H1 (cell line): ENCODE data around the gene CLEC19A. TPM values are rescaled to one million over a fixed set of nuclear protein-coding genes. Genes with fewer than 3 reads are reported as not detected.

Experiments used
- CTCF ChIA-PET: fragments of 300-600 bp; sonication (Branson Sonifier 250); formaldehyde crosslinking; loops from one replicate; lab custom pipeline; 2021; ENCODE audit not compliant: partially characterized antibody; lab: Charles Lee
- POLR2A ChIA-PET: fragments of 300-600 bp; sonication (Branson Sonifier 250); formaldehyde crosslinking; loops from one replicate; lab custom pipeline; 2021; ENCODE audit warnings: inconsistent platforms; ENCODE audit not compliant: partially characterized antibody; lab: Charles Lee
- DNase-seq, 2 experiments: peaks; one replicate each; pipeline versions ENCODE4 v3.0.0 to v3.0.0-alpha.2; 2010 to 2022; ENCODE audit warnings: low spot score in 2 of 2, low read depth in 1 of 2, mixed read lengths in 1 of 2
- FAIRE-seq: peaks from 2 replicates; lab custom pipeline; 2011; peaks lifted over from hg19 to GRCh38; lab: Jason Lieb, UNC
- H2AFZ ChIP-seq: 2 replicates; pipeline ENCODE4 v1.8.1; 2012; ENCODE audit warnings: low read length, inconsistent platforms
- H2AK5ac ChIP-seq: 2 replicates; pipeline ENCODE4 v1.6.1; 2013; ENCODE audit warnings: low read depth, low read length
- H2BK120ac ChIP-seq: replicated peaks from 2 replicates; pipeline ENCODE3; 2013; ENCODE audit warnings: low read depth, low read length, inconsistent platforms
- H2BK12ac ChIP-seq: 2 replicates; pipeline ENCODE4 v1.6.1; 2013; ENCODE audit warnings: low read depth, low read length
- H2BK15ac ChIP-seq: 2 replicates; pipeline ENCODE4 v1.6.1; 2013; ENCODE audit warnings: low read length
- H2BK20ac ChIP-seq: 2 replicates; pipeline ENCODE4 v1.6.1; 2013; ENCODE audit warnings: low read length
- H2BK5ac ChIP-seq: 2 replicates; pipeline ENCODE4 v1.6.1; 2013; ENCODE audit warnings: low read depth, low read length
- H3K14ac ChIP-seq: 2 replicates; pipeline ENCODE4 v1.6.1; 2013; ENCODE audit warnings: inconsistent platforms; ENCODE audit not compliant: insufficient read length
- H3K18ac ChIP-seq: 2 replicates; pipeline ENCODE4 v1.6.1; 2013; ENCODE audit warnings: low read length; ENCODE audit errors: extremely low read depth
- H3K23ac ChIP-seq: 2 replicates; pipeline ENCODE4 v1.6.1; 2013; ENCODE audit warnings: inconsistent platforms; ENCODE audit not compliant: insufficient read length
- H3K23me2 ChIP-seq: 2 replicates; pipeline ENCODE4 v1.6.1; 2013; ENCODE audit warnings: low read depth, low read length
- H3K27ac ChIP-seq: 2 replicates; pipeline ENCODE4 v1.6.1; 2011; ENCODE audit warnings: low read depth, low read length, inconsistent platforms
- H3K27me3 ChIP-seq, 4 experiments: replicated peaks in 1 of 4; 1 replicate in 1 of 4; 2 replicates in 3 of 4; pipeline versions ENCODE4 v1.6.1 to v1.8.1; 2011 to 2013; ENCODE audit warnings: low read length in 3 of 4, mild to moderate bottlenecking in 3 of 4, inconsistent platforms in 2 of 4, mixed read lengths in 2 of 4, moderate library complexity in 1 of 4; ENCODE audit not compliant: control insufficient read depth in 3 of 4, insufficient read depth in 3 of 4; ENCODE audit errors: extremely low read depth in 1 of 4
- H3K36me3 ChIP-seq, 4 experiments: 2 replicates each; pipeline versions ENCODE4 v1.6.1 to v1.8.1; 2011 to 2013; ENCODE audit warnings: mild to moderate bottlenecking in 4 of 4, low read length in 3 of 4, moderate library complexity in 2 of 4, control low read depth in 1 of 4, inconsistent platforms in 1 of 4; ENCODE audit not compliant: insufficient read depth in 4 of 4, control insufficient read depth in 2 of 4
- H3K4ac ChIP-seq: replicated peaks from 2 replicates; pipeline ENCODE3; 2013; ENCODE audit warnings: low read length, low read depth, mixed read lengths, inconsistent platforms; ENCODE audit not compliant: insufficient read length
- H3K4me1 ChIP-seq, 4 experiments: replicated peaks in 1 of 4; 1 replicate in 1 of 4; 2 replicates in 3 of 4; pipeline versions ENCODE4 v1.6.1 to v1.8.1; 2011 to 2013; ENCODE audit warnings: low read length in 3 of 4, inconsistent platforms in 2 of 4, mixed read lengths in 1 of 4; ENCODE audit not compliant: insufficient read depth in 4 of 4, control insufficient read depth in 3 of 4
- H3K4me2 ChIP-seq, 2 experiments: 2 replicates each; pipeline versions ENCODE4 v1.6.1 to v1.8.1; 2011 to 2013; ENCODE audit warnings: low read depth in 2 of 2, low read length in 2 of 2, control low read depth in 1 of 2, inconsistent platforms in 1 of 2, mild to moderate bottlenecking in 1 of 2; ENCODE audit not compliant: insufficient read depth in 1 of 2
- H3K4me3 ChIP-seq, 4 experiments: fragments of 200-600, 300-600 bp in 1 of 4; sonication (generic), shearing (Covaris generic), sonication (Bioruptor Twin) in 1 of 4; 2 replicates each; pipeline versions ENCODE4 v1.5.1 to v1.8.1; 2011 to 2016; ENCODE audit warnings: low read length in 4 of 4, low read depth in 3 of 4, control low read depth in 2 of 4, inconsistent platforms in 2 of 4, mild to moderate bottlenecking in 2 of 4, mixed read lengths in 1 of 4, moderate library complexity in 1 of 4; ENCODE audit not compliant: insufficient read depth in 2 of 4; ENCODE audit errors: extremely low read depth in 1 of 4
- H3K56ac ChIP-seq: replicated peaks from 2 replicates; pipeline ENCODE3; 2013; ENCODE audit warnings: low read depth, mild to moderate bottlenecking, mixed read lengths, low read length, inconsistent platforms; ENCODE audit not compliant: insufficient read length
- H3K79me1 ChIP-seq: 2 replicates; pipeline ENCODE4 v1.6.1; 2013; ENCODE audit warnings: low read depth, low read length, control low read depth
- H3K79me2 ChIP-seq, 2 experiments: 2 replicates each; pipeline versions ENCODE4 v1.6.1 to v1.8.1; 2012 to 2013; ENCODE audit warnings: low read length in 2 of 2, mild to moderate bottlenecking in 2 of 2, inconsistent platforms in 1 of 2; ENCODE audit not compliant: insufficient read depth in 2 of 2, control insufficient read depth in 1 of 2
- H3K9ac ChIP-seq, 4 experiments: replicated peaks in 1 of 4; 1 replicate in 1 of 4; 2 replicates in 3 of 4; pipeline versions ENCODE4 v1.6.1 to v1.8.1; 2011 to 2013; ENCODE audit warnings: low read depth in 3 of 4, low read length in 3 of 4, control low read depth in 2 of 4, mild to moderate bottlenecking in 2 of 4, moderate library complexity in 2 of 4, inconsistent platforms in 1 of 4; ENCODE audit errors: extremely low read depth in 1 of 4
- H3K9me3 ChIP-seq, 2 experiments: 2 replicates each; pipeline versions ENCODE4 v1.6.1 to v1.8.1; 2012 to 2013; ENCODE audit warnings: mild to moderate bottlenecking in 2 of 2, moderate library complexity in 2 of 2, control low read depth in 1 of 2, inconsistent platforms in 1 of 2, low read depth in 1 of 2, low read length in 1 of 2, mixed read lengths in 1 of 2; ENCODE audit not compliant: insufficient read depth in 2 of 2
- H4K20me1 ChIP-seq, 2 experiments: replicated peaks in 1 of 2; 2 replicates each; pipeline versions ENCODE3 to v1.8.1; 2011 to 2013; ENCODE audit warnings: inconsistent platforms in 2 of 2, low read length in 2 of 2, mild to moderate bottlenecking in 1 of 2; ENCODE audit not compliant: insufficient read depth in 2 of 2, control insufficient read depth in 1 of 2
- H4K5ac ChIP-seq: 2 replicates; pipeline ENCODE4 v1.6.1; 2013; ENCODE audit warnings: low read length, low read depth, mixed read lengths, inconsistent platforms; ENCODE audit not compliant: insufficient read length
- H4K8ac ChIP-seq: 2 replicates; pipeline ENCODE4 v1.8.0; 2013; ENCODE audit warnings: mild to moderate bottlenecking, moderate library complexity, low read length, inconsistent platforms; ENCODE audit not compliant: insufficient read depth; ENCODE audit errors: extremely low read depth
- H4K91ac ChIP-seq: replicated peaks from 2 replicates; pipeline ENCODE3; 2013; ENCODE audit warnings: low read length, mixed read lengths, inconsistent platforms; ENCODE audit not compliant: insufficient read length
- BACH1 ChIP-seq: IDR thresholded peaks from 2 replicates; pipeline ENCODE4 v1.6.1; 2012; ENCODE audit warnings: low read length, improper control_type of control experiment
- CTBP2 ChIP-seq: IDR thresholded peaks from 2 replicates; pipeline ENCODE4 v1.7.0; 2011; ENCODE audit warnings: borderline replicate concordance, mild to moderate bottlenecking, moderate library complexity, mixed read lengths, low read length; ENCODE audit not compliant: insufficient read depth, insufficient read length
- EGR1 ChIP-seq: IDR thresholded peaks from 2 replicates; pipeline ENCODE4 v1.6.1; 2011; ENCODE audit warnings: low read depth, low read length, borderline replicate concordance
- EP300 ChIP-seq, 2 experiments: IDR thresholded peaks; 1 replicate in 1 of 2; 2 replicates in 1 of 2; pipeline ENCODE4 v1.6.1; 2011 to 2012; ENCODE audit warnings: low read depth in 2 of 2, low read length in 2 of 2, mild to moderate bottlenecking in 2 of 2, borderline replicate concordance in 1 of 2, inconsistent platforms in 1 of 2, moderate library complexity in 1 of 2
- HDAC6 ChIP-seq: IDR thresholded peaks from one replicate; pipeline ENCODE4 v1.7.1; 2012; ENCODE audit warnings: low read depth, mild to moderate bottlenecking, inconsistent platforms, low read length, moderate library complexity
- JUND ChIP-seq: IDR thresholded peaks from 2 replicates; pipeline ENCODE4 v1.6.1; 2011; ENCODE audit warnings: mild to moderate bottlenecking, improper control_type of control experiment, low read length
- KDM4A ChIP-seq: IDR thresholded peaks from one replicate; pipeline ENCODE4 v1.7.1; 2012; ENCODE audit warnings: low read depth, mild to moderate bottlenecking, moderate library complexity, low read length, inconsistent platforms; ENCODE audit not compliant: severe bottlenecking
- RNF2 ChIP-seq: fragments of 200-900, 300-1000 bp; sonication (generic); IDR thresholded peaks from 2 replicates; pipeline ENCODE4 v1.7.1; 2016; ENCODE audit warnings: borderline replicate concordance, low read depth, mild to moderate bottlenecking, antibody characterized with exemption, low read length; ENCODE audit not compliant: poor library complexity, severe bottlenecking; ENCODE audit errors: missing control alignments
- TAF1 ChIP-seq: IDR thresholded peaks from 2 replicates; pipeline ENCODE4 v1.6.1; 2011; ENCODE audit warnings: mild to moderate bottlenecking, low read depth, low read length
- ZNF274 ChIP-seq: IDR thresholded peaks from 2 replicates; pipeline ENCODE4 v1.7.0; 2012; ENCODE audit warnings: low read length, borderline replicate concordance; ENCODE audit errors: extremely low read depth
- WGBS, 2 experiments: shearing (Covaris generic) in 1 of 2; methylation state at CpG; one replicate each; pipeline versions ENCODE4 v1.1.6 to v1.1.7; 2013 to 2015; ENCODE audit warnings: low lambda C conversion rate in 2 of 2, mixed read lengths in 2 of 2, inconsistent platforms in 1 of 2, low coverage in 1 of 2, missing lambda C conversion rate in 1 of 2; ENCODE audit not compliant: insufficient replicate concordance in 2 of 2, insufficient coverage in 1 of 2, insufficient read length in 1 of 2; ENCODE audit errors: extremely low coverage in 1 of 2, missing lambda C conversion rate in 1 of 2; 5-methylcytosine and 5-hydroxymethylcytosine counted together
- polyA plus RNA-seq, 7 experiments: library from polyadenylated mRNA; depleted of rRNA in 3 of 7; stranded (reverse) in 5 of 7; unstranded in 2 of 7; fragments of >200 nt in 5 of 7; fragments of 200-250 nt in 2 of 7; gene quantifications; 1 replicate in 5 of 7; 2 replicates in 1 of 7; 4 replicates in 1 of 7; pipeline versions ENCODE4 v1.2.1 to v1.2.3, GENCODE V29; 2011 to 2013; ENCODE audit warnings: missing spikeins in 2 of 7, mixed read lengths in 2 of 7
- total RNA-seq: library from RNA; stranded (reverse); fragmentation: NEBNext Ultra II Directional; extraction: Animal tissue kit (Norgen Biotek cat#: 25700); gene quantifications from 2 replicates; pipeline ENCODE4 v1.2.1, GENCODE V29; 2021

The CLEC19A gene
- total and polyA plus RNA-seq, 2 of the 8 experiments (the other 6 are each of a cell fraction or from before 2014, with no cell fraction given) = 0.35 to 0.88 TPM

DNA sequence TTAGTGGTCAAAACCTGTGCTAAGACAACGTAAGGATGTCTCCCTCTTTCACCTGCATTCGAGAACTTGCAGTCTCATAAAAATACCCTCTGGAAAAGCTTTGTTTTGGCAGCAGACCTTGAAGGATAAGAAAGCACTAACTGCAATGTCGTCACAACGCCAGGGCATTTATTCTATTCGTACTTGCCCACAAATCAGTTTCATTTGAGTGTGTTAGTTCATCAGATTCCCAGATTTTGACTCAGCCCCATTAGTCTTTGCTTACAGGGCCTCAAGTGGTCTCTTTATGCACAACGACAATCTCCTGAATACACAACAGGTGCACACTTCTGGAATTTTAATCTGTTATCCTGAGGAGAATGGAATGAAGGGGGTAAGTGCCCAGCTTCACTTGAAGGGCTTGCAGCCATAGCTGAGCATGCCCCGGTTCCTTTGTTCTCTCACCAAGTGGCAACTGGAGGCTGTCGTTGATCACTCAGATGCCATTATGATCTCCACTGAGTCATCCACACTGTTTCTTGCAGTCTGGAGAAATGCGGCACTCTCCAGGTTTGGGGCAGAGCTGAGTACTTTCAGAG lies 58.8 kb downstream of the CLEC19A start:
- Histone ChIP-seq H2BK5ac (no peak overlapping the region), H4K91ac (no peak overlapping the region), H3K9ac (no peak overlapping the region), H3K4me2 (no peak overlapping the region), H3K14ac (no peak overlapping the region), H4K8ac (no peak overlapping the region), H3K18ac (no peak overlapping the region), H3K4ac (no peak overlapping the region), H2AFZ (no peak overlapping the region), H2BK120ac (no peak overlapping the region), H3K27me3 (no peaks in the 10 kb centered on the region; a peak in 1 of 7 replicates), H2BK15ac (no peak overlapping the region), H2BK12ac (no peak overlapping the region), H3K79me2 (no peaks in the 10 kb centered on the region), H3K4me3 (no peak overlapping the region), H3K27ac (no peak overlapping the region), H4K20me1 (no peaks in the 10 kb centered on the region), H2BK20ac (no peak overlapping the region; the same call in 1 of the 2 replicates), H3K56ac (no peak overlapping the region), H3K23me2 (no peaks in the 10 kb centered on the region), H3K23ac (no peak overlapping the region), H2AK5ac (no peak overlapping the region), H4K5ac (no peak overlapping the region), H3K9me3 (no peaks in the 10 kb centered on the region), H3K4me1 (peaks cover 6 to 15% (median 12%) of the 10 kb centered on the region in 4 experiments), H3K79me1 (no peaks in the 10 kb centered on the region), H3K36me3 (no peaks in the 10 kb centered on the region)
- no peak for FAIRE-seq
- ChIA-PET CTCF (interaction anchor here (1.1 to 1.6 kb wide), 4 partner anchors 9 to 259 kb away, joined by 3 to 6 read pairs (median 4); no protein-coding TSS in a partner anchor), POLR2A (no interaction called here)
- TF ChIP-seq EGR1 = no peak
- TF ChIP-seq JUND = no peak
- TF ChIP-seq RNF2 = no peak
- TF ChIP-seq EP300 (IDR thresholded peaks at IDR 0.05; ENCODE audit: borderline replicate concordance in 1 of 2, low read depth in 2 of 2, low read length in 2 of 2) = no peak
- no peak for TF ChIP-seq ZNF274
- no peak for TF ChIP-seq CTBP2
- TF ChIP-seq TAF1 = no peak
- no peak for TF ChIP-seq HDAC6
- no peak for TF ChIP-seq KDM4A
- TF ChIP-seq BACH1 = no peak
- DNase-seq = no peak
- WGBS, 2 experiments = 85% methylated on average over 9 of the region's 9 CpGs; no CpG with 5 or more reads in 1 of the 2 experiments
